ENCODE measurements around the gene USP46.

The USP46 gene

GRCh38 chr4:52643785-52644244, 15.3 kb downstream of the USP46 start:
- DNase-seq, result no peak
- Histone ChIP-seq H3K27ac (ENCODE audit: low read depth, low read length) (no peak overlapping the region), H2AK5ac (ENCODE audit: low read length) (no peak overlapping the region), H3K79me2 (ENCODE audit: control insufficient read depth, insufficient read depth, low read length) (peaks cover 75% of the 10 kb centered on the region), H4K8ac (ENCODE audit: low read depth, low read length) (no peak overlapping the region), H3K9ac (ENCODE audit: low read length) (no peak overlapping the region), H3K4me3 (ENCODE audit: low read length) (no peak overlapping the region), H3K36me3 (ENCODE audit: control insufficient read depth, insufficient read depth, low read length) (no peaks in the 10 kb centered on the region), H2BK120ac (ENCODE audit: low read depth, low read length) (no peak overlapping the region), H3K4me2 (ENCODE audit: low read length) (no peak overlapping the region), H3K4ac (ENCODE audit: low read depth, low read length) (no peak overlapping the region), H3K23ac (ENCODE audit: low read length) (no peak overlapping the region), H4K5ac (ENCODE audit: low read length) (no peak overlapping the region), H3K79me1 (ENCODE audit: low read length) (peaks cover 34% of the 10 kb centered on the region), H3K4me1 (ENCODE audit: control insufficient read depth, low read depth, low read length) (peaks cover 10% of the 10 kb centered on the region), H3K18ac (ENCODE audit: low read length) (no peak overlapping the region), H3K27me3 (ENCODE audit: insufficient read depth, low read length, poor library complexity) (no peaks in the 10 kb centered on the region), H2BK15ac (replicated peaks; ENCODE audit: low read depth) (no peak overlapping the region), H3K56ac (ENCODE audit: low read length) (no peak overlapping the region), H2BK5ac (ENCODE audit: low read length) (no peak overlapping the region)
- no CpG with 5 or more reads among the region's 4 CpGs for WGBS (ENCODE audit: extremely low coverage, insufficient coverage, low lambda C conversion rate)

- H3K27me3 ChIP-seq (ENCODE audit: insufficient read depth, low read length, poor library complexity), result no peaks in the 10 kb centered on the region
- H4K5ac ChIP-seq (ENCODE audit: low read length), result no peak overlapping the region
- H3K4ac ChIP-seq (ENCODE audit: low read depth, low read length), result no peak overlapping the region
- H3K36me3 ChIP-seq (ENCODE audit: control insufficient read depth, insufficient read depth, low read length), result no peaks in the 10 kb centered on the region
- H3K9ac ChIP-seq (ENCODE audit: low read length), result no peak overlapping the region
- no peak overlapping the region for H4K8ac ChIP-seq (ENCODE audit: low read depth, low read length)
- H3K23ac ChIP-seq (ENCODE audit: low read length), result no peak overlapping the region
- no peak for DNase-seq
- no peak overlapping the region for H3K4me3 ChIP-seq (ENCODE audit: low read length)
- no peak overlapping the region for H2AK5ac ChIP-seq (ENCODE audit: low read length)
- WGBS (ENCODE audit: extremely low coverage, insufficient coverage, low lambda C conversion rate), result no CpG with 5 or more reads among the region's 2 CpGs
- peaks cover 74% of the 10 kb centered on the region for H3K79me2 ChIP-seq (ENCODE audit: control insufficient read depth, insufficient read depth, low read length)
- no peak overlapping the region for H2BK120ac ChIP-seq (ENCODE audit: low read depth, low read length)
- no peak overlapping the region for H3K4me2 ChIP-seq (ENCODE audit: low read length)
- peaks cover 36% of the 10 kb centered on the region for H3K79me1 ChIP-seq (ENCODE audit: low read length)
- no peak overlapping the region for H3K56ac ChIP-seq (ENCODE audit: low read length)
- H2BK15ac ChIP-seq (replicated peaks; ENCODE audit: low read depth), result no peak overlapping the region
- no peak overlapping the region for H3K27ac ChIP-seq (ENCODE audit: low read depth, low read length)
- no peak overlapping the region for H2BK5ac ChIP-seq (ENCODE audit: low read length)
- H3K18ac ChIP-seq (ENCODE audit: low read length), result no peak overlapping the region
- H3K4me1 ChIP-seq (ENCODE audit: control insufficient read depth, low read depth, low read length), result peaks cover 10% of the 10 kb centered on the region
Observed at GRCh38 chr4:52643190-52643589, 15.9 kb downstream of the USP46 start.

GRCh38 chr4:52641854-52642563, 17.1 kb downstream of the USP46 start:
- no peak overlapping the region for H4K8ac ChIP-seq (ENCODE audit: low read depth, low read length)
- no peak overlapping the region for H2AK5ac ChIP-seq (ENCODE audit: low read length)
- H3K23ac ChIP-seq (ENCODE audit: low read length), result no peak overlapping the region
- H3K36me3 ChIP-seq (ENCODE audit: control insufficient read depth, insufficient read depth, low read length), result no peaks in the 10 kb centered on the region
- H3K4me2 ChIP-seq (ENCODE audit: low read length), result no peak overlapping the region
- no peak overlapping the region for H3K56ac ChIP-seq (ENCODE audit: low read length)
- no peak overlapping the region for H2BK120ac ChIP-seq (ENCODE audit: low read depth, low read length)
- H3K79me2 ChIP-seq (ENCODE audit: control insufficient read depth, insufficient read depth, low read length), result peaks cover 76% of the 10 kb centered on the region
- no peak overlapping the region for H3K27ac ChIP-seq (ENCODE audit: low read depth, low read length)
- no peak overlapping the region for H2BK5ac ChIP-seq (ENCODE audit: low read length)
- no peak for DNase-seq
- H3K4me1 ChIP-seq (ENCODE audit: control insufficient read depth, low read depth, low read length), result peaks cover 10% of the 10 kb centered on the region
- no CpG with 5 or more reads among the region's 3 CpGs for WGBS (ENCODE audit: extremely low coverage, insufficient coverage, low lambda C conversion rate)
- no peak overlapping the region for H3K4ac ChIP-seq (ENCODE audit: low read depth, low read length)
- H3K79me1 ChIP-seq (ENCODE audit: low read length), result peaks cover 39% of the 10 kb centered on the region
- no peak overlapping the region for H2BK15ac ChIP-seq (replicated peaks; ENCODE audit: low read depth)
- no peaks in the 10 kb centered on the region for H3K27me3 ChIP-seq (ENCODE audit: insufficient read depth, low read length, poor library complexity)
- H4K5ac ChIP-seq (ENCODE audit: low read length), result no peak overlapping the region
- no peak overlapping the region for H3K18ac ChIP-seq (ENCODE audit: low read length)
- H3K9ac ChIP-seq (ENCODE audit: low read length), result no peak overlapping the region
- H3K4me3 ChIP-seq (ENCODE audit: low read length), result no peak overlapping the region

- no peak for DNase-seq
- Histone ChIP-seq H2AK5ac (ENCODE audit: low read length) (no peak overlapping the region), H2BK120ac (ENCODE audit: low read depth, low read length) (no peak overlapping the region), H2BK5ac (ENCODE audit: low read length) (no peak overlapping the region), H3K4me1 (ENCODE audit: control insufficient read depth, low read depth, low read length) (peaks cover 10% of the 10 kb centered on the region), H3K4me3 (ENCODE audit: low read length) (no peak overlapping the region), H3K36me3 (ENCODE audit: control insufficient read depth, insufficient read depth, low read length) (no peaks in the 10 kb centered on the region), H3K27me3 (ENCODE audit: insufficient read depth, low read length, poor library complexity) (no peaks in the 10 kb centered on the region), H3K56ac (ENCODE audit: low read length) (no peak overlapping the region), H3K9ac (ENCODE audit: low read length) (no peak overlapping the region), H3K79me1 (ENCODE audit: low read length) (peaks cover 40% of the 10 kb centered on the region), H3K79me2 (ENCODE audit: control insufficient read depth, insufficient read depth, low read length) (peaks cover 74% of the 10 kb centered on the region), H4K8ac (ENCODE audit: low read depth, low read length) (no peak overlapping the region), H3K4ac (ENCODE audit: low read depth, low read length) (no peak overlapping the region), H3K27ac (ENCODE audit: low read depth, low read length) (no peak overlapping the region), H4K5ac (ENCODE audit: low read length) (no peak overlapping the region), H3K4me2 (ENCODE audit: low read length) (no peak overlapping the region), H2BK15ac (replicated peaks; ENCODE audit: low read depth) (no peak overlapping the region), H3K18ac (ENCODE audit: low read length) (no peak overlapping the region), H3K23ac (ENCODE audit: low read length) (no peak overlapping the region)
- WGBS (ENCODE audit: extremely low coverage, insufficient coverage, low lambda C conversion rate), result no CpG with 5 or more reads among the region's 6 CpGs
Observed at GRCh38 chr4:52640808-52641565, 18.1 kb downstream of the USP46 start.

- H3K18ac ChIP-seq (ENCODE audit: low read length), result no peak overlapping the region
- no peak for DNase-seq
- no peak overlapping the region for H2BK15ac ChIP-seq (replicated peaks; ENCODE audit: low read depth)
- H3K56ac ChIP-seq (ENCODE audit: low read length), result no peak overlapping the region
- H3K4me2 ChIP-seq (ENCODE audit: low read length), result no peak overlapping the region
- no peak overlapping the region for H2AK5ac ChIP-seq (ENCODE audit: low read length)
- H4K8ac ChIP-seq (ENCODE audit: low read depth, low read length), result no peak overlapping the region
- no CpG with 5 or more reads among the region's 4 CpGs for WGBS (ENCODE audit: extremely low coverage, insufficient coverage, low lambda C conversion rate)
- no peak overlapping the region for H3K9ac ChIP-seq (ENCODE audit: low read length)
- no peak overlapping the region for H3K27ac ChIP-seq (ENCODE audit: low read depth, low read length)
- no peak overlapping the region for H2BK5ac ChIP-seq (ENCODE audit: low read length)
- H3K4me1 ChIP-seq (ENCODE audit: control insufficient read depth, low read depth, low read length), result peaks cover 3% of the 10 kb centered on the region
- H4K5ac ChIP-seq (ENCODE audit: low read length), result no peak overlapping the region
- no peak overlapping the region for H3K23ac ChIP-seq (ENCODE audit: low read length)
- no peaks in the 10 kb centered on the region for H3K27me3 ChIP-seq (ENCODE audit: insufficient read depth, low read length, poor library complexity)
- peaks cover 73% of the 10 kb centered on the region for H3K79me2 ChIP-seq (ENCODE audit: control insufficient read depth, insufficient read depth, low read length)
- H3K4me3 ChIP-seq (ENCODE audit: low read length), result no peak overlapping the region
- H2BK120ac ChIP-seq (ENCODE audit: low read depth, low read length), result no peak overlapping the region
- H3K36me3 ChIP-seq (ENCODE audit: control insufficient read depth, insufficient read depth, low read length), result no peaks in the 10 kb centered on the region
- no peak overlapping the region for H3K4ac ChIP-seq (ENCODE audit: low read depth, low read length)
- H3K79me1 ChIP-seq (ENCODE audit: low read length), result peaks cover 43% of the 10 kb centered on the region
Observed at GRCh38 chr4:52638717-52639116, 20.4 kb downstream of the USP46 start.
